ENCODE results near the gene TFCP2L1.

The TFCP2L1 gene

GRCh38 chr2:121200419-121201315, 84.3 kb downstream of the TFCP2L1 start:
- H3K27me3 Mint-ChIP-seq (ENCODE audit: low read depth): peaks cover 4% of the 10 kb centered on the region
- no peaks in the 10 kb centered on the region for H3K9me3 Mint-ChIP-seq
- H3K36me3 Mint-ChIP-seq (ENCODE audit: low read depth): no peaks in the 10 kb centered on the region
- H3K4me3 Mint-ChIP-seq: no peak overlapping the region
- TF ChIP-seq CTCF (IDR thresholded peaks at IDR 0.05; ENCODE audit: unreplicated experiment in 3 of 3): no peak
- H3K27ac Mint-ChIP-seq: no peak overlapping the region
- no peaks in the 10 kb centered on the region for H3K4me1 Mint-ChIP-seq

GRCh38 chr2:121200011-121200347, 85.0 kb downstream of the TFCP2L1 start:
- no peaks in the 10 kb centered on the region for H3K4me1 Mint-ChIP-seq
- no peaks in the 10 kb centered on the region for H3K36me3 Mint-ChIP-seq (ENCODE audit: low read depth)
- no peak overlapping the region for H3K4me3 Mint-ChIP-seq
- H3K27me3 Mint-ChIP-seq (ENCODE audit: low read depth): peaks cover 4% of the 10 kb centered on the region
- no peak overlapping the region for H3K27ac Mint-ChIP-seq
- no peaks in the 10 kb centered on the region for H3K9me3 Mint-ChIP-seq
- TF ChIP-seq CTCF (IDR thresholded peaks at IDR 0.05; ENCODE audit: unreplicated experiment in 3 of 3): no peak

- peak overlapping the region in 1 of 3 experiments; percentile 19 for H3K27ac Mint-ChIP-seq
- no peak overlapping the region for H3K4me3 Mint-ChIP-seq
- H3K36me3 Mint-ChIP-seq (ENCODE audit: low read depth): no peaks in the 10 kb centered on the region
- TF ChIP-seq CTCF (IDR thresholded peaks at IDR 0.05; ENCODE audit: unreplicated experiment in 3 of 3): no peak
- H3K9me3 Mint-ChIP-seq: no peaks in the 10 kb centered on the region
- H3K4me1 Mint-ChIP-seq: no peaks in the 10 kb centered on the region
- peaks cover 4% of the 10 kb centered on the region for H3K27me3 Mint-ChIP-seq (ENCODE audit: low read depth)
These were observed 85.6 kb downstream of the TFCP2L1 start for GRCh38 chr2:121199281-121200010.

- no peak for TF ChIP-seq CTCF (IDR thresholded peaks at IDR 0.05; ENCODE audit: unreplicated experiment in 3 of 3)
- Mint-ChIP-seq H3K36me3 (ENCODE audit: low read depth) (no peaks in the 10 kb centered on the region), H3K27ac (no peak overlapping the region), H3K4me3 (no peak overlapping the region), H3K4me1 (no peaks in the 10 kb centered on the region), H3K27me3 (ENCODE audit: low read depth) (peaks cover 10% of the 10 kb centered on the region), H3K9me3 (no peaks in the 10 kb centered on the region)
These were observed 87.5 kb downstream of the TFCP2L1 start for GRCh38 chr2:121197369-121198091.

GRCh38 chr2:121196849-121197155, 88.2 kb downstream of the TFCP2L1 start:
- Mint-ChIP-seq H3K4me3 (no peak overlapping the region), H3K36me3 (ENCODE audit: low read depth) (no peaks in the 10 kb centered on the region), H3K4me1 (no peaks in the 10 kb centered on the region), H3K27me3 (ENCODE audit: low read depth) (peaks cover 12% of the 10 kb centered on the region), H3K27ac (no peak overlapping the region), H3K9me3 (no peaks in the 10 kb centered on the region)
- no peak for TF ChIP-seq CTCF (IDR thresholded peaks at IDR 0.05; ENCODE audit: unreplicated experiment in 3 of 3)

Data from nephron (organoid).